ENCODE data around the gene XXYLT1.

DNA sequence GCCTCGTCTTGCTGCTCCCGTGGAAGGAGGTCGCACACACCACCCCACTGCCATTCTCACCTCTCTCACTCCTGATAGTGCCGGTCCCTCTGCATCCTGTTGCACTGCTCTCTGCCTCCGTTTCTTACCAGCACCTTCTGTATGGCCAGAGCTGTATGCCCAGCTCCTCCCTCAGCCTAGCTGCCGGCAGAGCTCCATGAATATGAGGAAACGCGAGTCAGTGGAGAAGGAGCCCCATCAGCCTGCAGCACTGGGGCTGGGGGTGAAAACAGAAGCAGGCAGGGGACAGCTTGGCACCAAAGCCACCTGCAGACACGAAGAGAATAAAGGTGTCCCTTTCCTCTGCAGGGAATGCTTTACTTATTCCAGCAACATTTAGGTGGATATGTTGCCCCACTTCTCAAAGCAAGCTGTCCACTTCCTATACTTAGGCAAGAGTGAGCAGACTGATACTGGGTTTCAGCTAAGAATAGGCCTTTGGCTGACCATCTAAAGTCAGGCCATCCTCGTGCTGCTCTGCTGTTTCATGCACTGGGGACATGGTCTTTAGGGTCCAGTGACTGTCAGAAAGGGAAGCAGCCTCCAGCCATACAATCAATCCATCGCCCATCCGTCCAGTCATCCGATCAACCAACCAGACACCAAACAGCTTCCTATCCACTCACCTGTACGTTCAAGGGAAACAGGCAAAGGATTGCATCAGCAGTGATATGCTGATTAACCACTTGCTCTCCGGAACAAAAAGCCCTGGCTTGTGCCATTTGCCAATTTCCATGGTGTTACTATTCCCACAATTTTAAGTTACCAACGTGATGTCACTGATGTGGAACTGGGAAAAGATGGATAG, 222.7 kb downstream of the XXYLT1 start:
- TF ChIP-seq, protein P1, sequence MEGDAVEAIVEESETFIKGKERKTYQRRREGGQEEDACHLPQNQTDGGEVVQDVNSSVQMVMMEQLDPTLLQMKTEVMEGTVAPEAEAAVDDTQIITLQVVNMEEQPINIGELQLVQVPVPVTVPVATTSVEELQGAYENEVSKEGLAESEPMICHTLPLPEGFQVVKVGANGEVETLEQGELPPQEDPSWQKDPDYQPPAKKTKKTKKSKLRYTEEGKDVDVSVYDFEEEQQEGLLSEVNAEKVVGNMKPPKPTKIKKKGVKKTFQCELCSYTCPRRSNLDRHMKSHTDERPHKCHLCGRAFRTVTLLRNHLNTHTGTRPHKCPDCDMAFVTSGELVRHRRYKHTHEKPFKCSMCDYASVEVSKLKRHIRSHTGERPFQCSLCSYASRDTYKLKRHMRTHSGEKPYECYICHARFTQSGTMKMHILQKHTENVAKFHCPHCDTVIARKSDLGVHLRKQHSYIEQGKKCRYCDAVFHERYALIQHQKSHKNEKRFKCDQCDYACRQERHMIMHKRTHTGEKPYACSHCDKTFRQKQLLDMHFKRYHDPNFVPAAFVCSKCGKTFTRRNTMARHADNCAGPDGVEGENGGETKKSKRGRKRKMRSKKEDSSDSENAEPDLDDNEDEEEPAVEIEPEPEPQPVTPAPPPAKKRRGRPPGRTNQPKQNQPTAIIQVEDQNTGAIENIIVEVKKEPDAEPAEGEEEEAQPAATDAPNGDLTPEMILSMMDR (IDR thresholded peaks at IDR 0.05; ENCODE audit: low read length): no peak
- TF ChIP-seq EZH2 (IDR thresholded peaks at IDR 0.05; ENCODE audit: borderline replicate concordance, low read length): no peak
